Uterus (tissue), 2 donors: ENCODE data around the gene CLPTM1L.

Source experiments
- CTCF ChIP-seq, 4 experiments: fragments of 200-600 bp in 2 of 4; fragments of 450-650 bp in 2 of 4; sonication (generic) in 2 of 4; IDR thresholded peaks; one replicate each; pipeline ENCODE4 v1.5.1; 2016 to 2019; ENCODE audit warnings: antibody characterized with exemption in 4 of 4, mild to moderate bottlenecking in 2 of 4, moderate library complexity in 1 of 4
- POLR2A ChIP-seq, 2 donors: fragments of 450-650 bp; IDR thresholded peaks; one replicate each; pipeline ENCODE4 v1.6.1; 2016; ENCODE audit warnings: antibody characterized with exemption in 2 of 2, mild to moderate bottlenecking in 1 of 2, moderate library complexity in 1 of 2

DNA sequence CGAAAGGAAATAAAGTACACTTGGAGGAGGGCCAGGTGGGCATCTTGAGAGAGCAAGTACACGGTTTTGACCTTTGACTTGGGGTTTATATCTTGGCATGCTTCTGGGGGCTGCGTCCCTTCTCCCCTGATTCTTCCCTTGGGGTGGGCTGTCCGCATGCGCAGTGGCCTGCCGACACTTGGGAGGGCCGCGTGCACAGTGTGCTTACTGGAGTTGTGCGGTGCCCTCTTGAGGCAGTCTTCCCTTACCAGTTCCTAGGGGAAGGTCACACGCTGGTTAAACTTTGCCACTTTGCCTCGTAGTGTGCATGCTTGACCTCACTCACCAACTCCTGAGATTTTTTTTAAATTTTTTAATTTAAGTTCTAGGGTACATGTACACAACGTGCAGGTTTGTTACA lies 4.3 kb upstream of the CLPTM1L start:
- TF ChIP-seq POLR2A (IDR thresholded peaks at IDR 0.05), result no peak
- no peak for TF ChIP-seq CTCF (IDR thresholded peaks at IDR 0.05)
